NCI-H1092 (cell line): Measurements from ENCODE around the gene HLA-DOB.
"Not testable (repeated sequence)": the region's sequence is repeated elsewhere in the genome, so short reads cannot be mapped to it uniquely, and the experiment has no call there.

Source experiments
- DNase-seq: peaks from one replicate; lab custom pipeline; 2025; lab: John Stamatoyannopoulos, UW

HLA-DOB gene

GRCh38 chr6:32807020-32807580 lies 9.7 kb downstream of the HLA-DOB start:
- DNase-seq = no peak

GRCh38 chr6:32805404-32805803 lies 11.4 kb downstream of the HLA-DOB start:
- DNase-seq = not testable (repeated sequence)

- DNase-seq = no peak
These were observed 13.4 kb downstream of the HLA-DOB start for GRCh38 chr6:32803416-32803815.

GRCh38 chr6:32799740-32800139 lies 17.1 kb downstream of the HLA-DOB start:
- DNase-seq = no peak

- DNase-seq = no peak
These were observed 17.6 kb downstream of the HLA-DOB start for GRCh38 chr6:32799168-32799567.

GRCh38 chr6:32796848-32797776 lies 19.7 kb downstream of the HLA-DOB start:
- no peak for DNase-seq

GRCh38 chr6:32794510-32794909 lies 22.3 kb downstream of the HLA-DOB start:
- no peak for DNase-seq

GRCh38 chr6:32792901-32793435 lies 23.8 kb downstream of the HLA-DOB start:
- DNase-seq = no peak

- DNase-seq = no peak
These were observed 26.5 kb downstream of the HLA-DOB start for GRCh38 chr6:32790306-32790705.

GRCh38 chr6:32785781-32786533 lies 30.8 kb downstream of the HLA-DOB start:
- DNase-seq = no peak

- not testable (repeated sequence) for DNase-seq
These were observed 33.9 kb downstream of the HLA-DOB start for GRCh38 chr6:32782923-32783322.

- DNase-seq = no peak
These were observed 37.8 kb downstream of the HLA-DOB start for GRCh38 chr6:32779036-32779435.

GRCh38 chr6:32775071-32775470 lies 41.7 kb downstream of the HLA-DOB start:
- DNase-seq = no peak

- DNase-seq = no peak
These were observed 42.4 kb downstream of the HLA-DOB start for GRCh38 chr6:32774426-32774825.

GRCh38 chr6:32772656-32773055 lies 44.1 kb downstream of the HLA-DOB start:
- DNase-seq = no peak

GRCh38 chr6:32764048-32764447 lies 52.8 kb downstream of the HLA-DOB start:
- no peak for DNase-seq

GRCh38 chr6:32763421-32763820 lies 53.4 kb downstream of the HLA-DOB start, which contains the start of gene HLA-DQB2:
HLA-DQB2 (minus strand) TSS chr6:32763532; CDS start chr6:32763470, 62 bp downstream.
- no peak for DNase-seq
